GM13977 (cell line): ENCODE results near the gene RASEF.

ENCODE experiments used
- DNase-seq: peaks from one replicate; pipeline ENCODE4 v3.0.0; 2012; ENCODE audit warnings: low spot score
- in situ Hi-C: fragments of 300-500 bp; cut with MboI; formaldehyde crosslinking; loops from one replicate; pipeline ENCODE4 v1.12.0; 2022; ENCODE audit warnings: low sequenced_read_pairs, low pct_unique_long_range_greater_than_20kb, mixed read lengths, inconsistent platforms; ENCODE audit not compliant: unreplicated experiment
- TF ChIP-seq, protein P1 (sequence below): IDR thresholded peaks from 2 replicates; pipeline ENCODE4 v1.5.1; 2012; ENCODE audit warnings: mild to moderate bottlenecking, control low read depth; ENCODE audit not compliant: insufficient read depth; ENCODE audit errors: extremely low read depth, missing control alignments

Gene RASEF

DNA sequence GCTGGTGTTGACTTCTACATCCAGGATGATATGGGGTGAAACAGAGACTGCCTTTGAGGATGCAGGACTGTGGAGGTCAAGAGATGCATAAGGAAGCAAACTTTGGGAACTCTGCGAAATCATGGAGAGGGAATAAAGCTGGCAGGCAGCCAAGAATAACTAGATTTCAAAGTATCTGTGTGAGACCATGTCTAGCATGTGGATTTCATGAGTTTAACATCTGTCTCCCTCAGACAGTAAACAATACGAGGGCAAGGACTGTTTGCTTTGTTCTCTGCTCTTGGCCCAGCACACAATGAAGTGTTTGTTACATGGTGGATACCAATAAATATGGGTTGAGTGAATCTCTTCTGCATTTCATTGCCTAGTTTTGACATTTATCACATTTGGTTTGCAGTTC, 71.3 kb downstream of the RASEF start:
- in situ Hi-C loops = no loop called here
- no peak for DNase-seq
- TF ChIP-seq, protein P1, sequence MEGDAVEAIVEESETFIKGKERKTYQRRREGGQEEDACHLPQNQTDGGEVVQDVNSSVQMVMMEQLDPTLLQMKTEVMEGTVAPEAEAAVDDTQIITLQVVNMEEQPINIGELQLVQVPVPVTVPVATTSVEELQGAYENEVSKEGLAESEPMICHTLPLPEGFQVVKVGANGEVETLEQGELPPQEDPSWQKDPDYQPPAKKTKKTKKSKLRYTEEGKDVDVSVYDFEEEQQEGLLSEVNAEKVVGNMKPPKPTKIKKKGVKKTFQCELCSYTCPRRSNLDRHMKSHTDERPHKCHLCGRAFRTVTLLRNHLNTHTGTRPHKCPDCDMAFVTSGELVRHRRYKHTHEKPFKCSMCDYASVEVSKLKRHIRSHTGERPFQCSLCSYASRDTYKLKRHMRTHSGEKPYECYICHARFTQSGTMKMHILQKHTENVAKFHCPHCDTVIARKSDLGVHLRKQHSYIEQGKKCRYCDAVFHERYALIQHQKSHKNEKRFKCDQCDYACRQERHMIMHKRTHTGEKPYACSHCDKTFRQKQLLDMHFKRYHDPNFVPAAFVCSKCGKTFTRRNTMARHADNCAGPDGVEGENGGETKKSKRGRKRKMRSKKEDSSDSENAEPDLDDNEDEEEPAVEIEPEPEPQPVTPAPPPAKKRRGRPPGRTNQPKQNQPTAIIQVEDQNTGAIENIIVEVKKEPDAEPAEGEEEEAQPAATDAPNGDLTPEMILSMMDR = no peak

- in situ Hi-C loops = no loop called here
- TF ChIP-seq, protein P1 = no peak
- DNase-seq = no peak
Observed at GRCh38 chr9:82989929-82990328, 73.0 kb downstream of the RASEF start.

GRCh38 chr9:82988488-82988887, 74.5 kb downstream of the RASEF start:
- in situ Hi-C loops = no loop called here
- DNase-seq = no peak
- TF ChIP-seq, protein P1 = no peak

- in situ Hi-C loops = no loop called here
- DNase-seq = no peak
- TF ChIP-seq, protein P1 = no peak
Observed at GRCh38 chr9:82987370-82988189, 75.4 kb downstream of the RASEF start.

DNA sequence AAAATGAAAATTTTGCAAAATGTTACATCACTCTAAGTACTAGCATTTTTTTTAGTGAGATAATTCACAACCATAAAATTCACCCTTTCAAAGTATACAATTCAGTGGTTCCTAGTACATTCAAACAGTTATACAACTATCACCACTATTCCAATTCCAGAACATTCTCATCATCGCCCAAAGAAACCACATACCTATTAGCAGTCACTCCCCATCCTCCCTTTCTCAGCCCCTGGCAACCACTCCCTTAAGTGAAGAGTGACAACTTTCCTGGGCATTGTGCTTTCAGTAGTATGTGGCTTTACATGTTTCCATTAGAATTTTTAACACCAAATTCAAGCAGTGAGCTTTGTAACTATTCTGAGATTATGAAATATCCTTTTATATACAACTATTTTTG, 81.4 kb downstream of the RASEF start:
- no peak for DNase-seq
- in situ Hi-C loops = no loop called here
- TF ChIP-seq, protein P1 = no peak

DNA sequence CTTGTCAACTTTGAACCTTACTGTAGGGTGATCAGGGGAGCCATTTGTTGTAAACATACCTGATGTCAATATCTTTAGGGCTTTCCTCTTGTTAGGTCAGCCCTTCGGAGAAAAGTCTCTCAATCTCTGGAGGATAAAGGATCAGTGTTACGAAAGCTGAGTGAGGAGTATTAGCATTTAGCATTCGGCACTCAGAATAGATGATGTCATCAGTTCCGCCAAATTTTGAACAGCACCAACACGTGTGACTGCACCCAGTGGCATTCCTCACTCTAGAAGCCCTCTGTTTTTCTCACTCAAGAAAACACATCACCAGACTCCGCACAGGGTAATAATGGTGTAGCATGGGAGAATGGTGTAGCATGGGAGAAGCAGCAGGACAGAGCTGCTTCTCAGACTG, 87.8 kb downstream of the RASEF start:
- in situ Hi-C loops = no loop called here
- TF ChIP-seq, protein P1 = no peak
- DNase-seq = no peak
